ENCODE results near the gene FRMD3. TPM values are rescaled to one million over a fixed set of nuclear protein-coding genes. Genes with fewer than 3 reads are reported as not detected.

The FRMD3 gene
- total and polyA plus RNA-seq, 2 donors (not counting 1 experiment from before 2014, with no cell fraction given), result 0.19 to 0.66 TPM

DNA sequence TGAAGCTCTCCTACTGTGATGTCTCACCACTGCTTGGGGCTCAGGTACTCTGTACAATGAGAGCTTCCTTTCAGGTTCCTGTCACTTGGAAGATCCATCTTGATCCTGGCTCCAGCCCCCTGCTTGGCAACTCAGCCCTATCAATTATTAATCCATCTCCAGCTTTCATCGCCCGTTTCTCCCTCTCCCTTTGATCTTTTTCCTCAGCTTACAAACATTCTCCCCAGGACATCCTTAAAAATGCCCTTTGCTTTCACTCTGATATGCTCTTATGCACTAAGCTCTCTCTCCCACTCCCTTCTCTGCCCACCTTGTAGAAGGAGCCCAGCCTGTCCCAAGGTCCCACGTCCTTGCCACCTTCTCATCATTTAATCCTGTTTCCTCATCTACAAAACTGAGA lies 109.0 kb downstream of the FRMD3 start:
- H3K36me3 ChIP-seq (ENCODE audit: control insufficient read depth, insufficient read depth, low read length), result no peaks in the 10 kb centered on the region
- DNase-seq (ENCODE audit: low read depth in 2 of 2), result no peak
- H3K9ac ChIP-seq (ENCODE audit: insufficient read depth, low read length), result no peak overlapping the region
- H3K4me1 ChIP-seq (ENCODE audit: control insufficient read depth, extremely low read depth, insufficient read depth, low read length), result no peaks in the 10 kb centered on the region
- no peak for TF ChIP-seq EZH2 (IDR thresholded peaks at IDR 0.05; ENCODE audit: low read length, missing control alignments)
- TF ChIP-seq, protein P1, sequence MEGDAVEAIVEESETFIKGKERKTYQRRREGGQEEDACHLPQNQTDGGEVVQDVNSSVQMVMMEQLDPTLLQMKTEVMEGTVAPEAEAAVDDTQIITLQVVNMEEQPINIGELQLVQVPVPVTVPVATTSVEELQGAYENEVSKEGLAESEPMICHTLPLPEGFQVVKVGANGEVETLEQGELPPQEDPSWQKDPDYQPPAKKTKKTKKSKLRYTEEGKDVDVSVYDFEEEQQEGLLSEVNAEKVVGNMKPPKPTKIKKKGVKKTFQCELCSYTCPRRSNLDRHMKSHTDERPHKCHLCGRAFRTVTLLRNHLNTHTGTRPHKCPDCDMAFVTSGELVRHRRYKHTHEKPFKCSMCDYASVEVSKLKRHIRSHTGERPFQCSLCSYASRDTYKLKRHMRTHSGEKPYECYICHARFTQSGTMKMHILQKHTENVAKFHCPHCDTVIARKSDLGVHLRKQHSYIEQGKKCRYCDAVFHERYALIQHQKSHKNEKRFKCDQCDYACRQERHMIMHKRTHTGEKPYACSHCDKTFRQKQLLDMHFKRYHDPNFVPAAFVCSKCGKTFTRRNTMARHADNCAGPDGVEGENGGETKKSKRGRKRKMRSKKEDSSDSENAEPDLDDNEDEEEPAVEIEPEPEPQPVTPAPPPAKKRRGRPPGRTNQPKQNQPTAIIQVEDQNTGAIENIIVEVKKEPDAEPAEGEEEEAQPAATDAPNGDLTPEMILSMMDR (conservative IDR thresholded peaks at IDR 0.05 in 1 of 2, IDR thresholded peaks at IDR 0.05 in 1 of 2; ENCODE audit: low read depth in 1 of 2, low read length in 2 of 2), result no peak
- no peaks in the 10 kb centered on the region for H4K20me1 ChIP-seq (ENCODE audit: control insufficient read depth, extremely low read depth, insufficient read depth, low read length)
- H3K27me3 ChIP-seq (ENCODE audit: control insufficient read depth, insufficient read depth, low read length), result no peaks in the 10 kb centered on the region
- H3K27ac ChIP-seq (ENCODE audit: insufficient read depth, low read length), result no peak overlapping the region
- no peak overlapping the region for H2AFZ ChIP-seq (ENCODE audit: low read length)
- H3K9me3 ChIP-seq (ENCODE audit: control insufficient read depth, insufficient read depth, low read depth, low read length), result no peaks in the 10 kb centered on the region
- no peak overlapping the region for H3K4me2 ChIP-seq (ENCODE audit: extremely low read depth, insufficient read depth, low read length)
- no peak overlapping the region for H3K4me3 ChIP-seq (replicated peaks in 1 of 4; ENCODE audit: control extremely low read depth in 1 of 4, insufficient read depth in 1 of 4, low read depth in 3 of 4, low read length in 4 of 4)
- no peaks in the 10 kb centered on the region for H3K79me2 ChIP-seq (ENCODE audit: control insufficient read depth, insufficient read depth, low read length)

DNA sequence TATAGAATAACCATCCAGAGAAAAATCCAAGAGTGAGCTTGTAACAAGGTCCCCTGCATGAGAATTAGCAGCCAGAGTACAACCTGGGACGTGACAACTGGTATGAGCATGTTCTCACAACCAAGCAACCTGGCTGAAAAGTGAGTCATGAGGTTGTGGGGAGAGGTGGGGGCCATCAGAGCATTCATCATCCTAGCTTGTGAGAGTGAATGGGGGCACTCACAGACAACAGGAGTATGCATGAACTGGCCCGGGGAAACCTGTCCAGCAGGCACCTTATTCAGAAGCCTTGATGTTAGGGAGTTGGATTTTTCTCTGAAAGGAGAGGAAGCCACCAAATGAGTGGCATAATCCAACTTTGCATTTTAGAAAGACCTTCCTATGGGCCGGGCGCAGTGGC lies 113.0 kb downstream of the FRMD3 start:
- no peak for DNase-seq (ENCODE audit: low read depth in 2 of 2)
- Histone ChIP-seq H3K27ac (ENCODE audit: insufficient read depth, low read length) (no peak overlapping the region), H2AFZ (ENCODE audit: low read length) (no peak overlapping the region), H3K9ac (ENCODE audit: insufficient read depth, low read length) (no peak overlapping the region), H3K79me2 (ENCODE audit: control insufficient read depth, insufficient read depth, low read length) (no peaks in the 10 kb centered on the region), H3K4me1 (ENCODE audit: control insufficient read depth, extremely low read depth, insufficient read depth, low read length) (no peaks in the 10 kb centered on the region), H3K27me3 (ENCODE audit: control insufficient read depth, insufficient read depth, low read length) (no peaks in the 10 kb centered on the region), H4K20me1 (ENCODE audit: control insufficient read depth, extremely low read depth, insufficient read depth, low read length) (no peaks in the 10 kb centered on the region), H3K36me3 (ENCODE audit: control insufficient read depth, insufficient read depth, low read length) (no peaks in the 10 kb centered on the region), H3K4me3 (replicated peaks in 1 of 4; ENCODE audit: control extremely low read depth in 1 of 4, insufficient read depth in 1 of 4, low read depth in 3 of 4, low read length in 4 of 4) (no peak overlapping the region), H3K4me2 (ENCODE audit: extremely low read depth, insufficient read depth, low read length) (no peak overlapping the region), H3K9me3 (ENCODE audit: control insufficient read depth, insufficient read depth, low read depth, low read length) (no peaks in the 10 kb centered on the region)
- TF ChIP-seq EZH2 (IDR thresholded peaks at IDR 0.05; ENCODE audit: low read length, missing control alignments), result no peak
- TF ChIP-seq, protein P1 (conservative IDR thresholded peaks at IDR 0.05 in 1 of 2, IDR thresholded peaks at IDR 0.05 in 1 of 2; ENCODE audit: low read depth in 1 of 2, low read length in 2 of 2), result no peak

DNA sequence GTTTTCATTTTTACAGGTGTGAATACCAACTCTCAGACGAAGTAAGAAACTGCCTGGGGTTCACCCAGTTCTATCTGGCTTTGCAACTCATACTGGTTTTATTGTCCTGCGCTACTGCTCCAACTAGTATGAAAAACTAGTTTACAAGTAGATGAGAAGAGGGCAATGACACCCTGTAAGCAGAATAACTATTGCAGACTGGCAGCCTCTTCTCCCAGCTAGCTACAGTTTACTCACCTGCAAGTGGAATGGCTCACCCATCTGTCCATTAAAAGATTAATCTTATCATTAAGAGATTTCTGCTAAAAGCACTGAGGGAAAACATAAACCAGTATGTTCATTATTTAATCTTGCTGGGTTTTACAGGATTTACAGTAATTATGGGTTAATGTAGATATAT lies 113.4 kb downstream of the FRMD3 start:
- H3K4me2 ChIP-seq (ENCODE audit: extremely low read depth, insufficient read depth, low read length), result no peak overlapping the region
- no peaks in the 10 kb centered on the region for H3K27me3 ChIP-seq (ENCODE audit: control insufficient read depth, insufficient read depth, low read length)
- TF ChIP-seq, protein P1 (conservative IDR thresholded peaks at IDR 0.05 in 1 of 2, IDR thresholded peaks at IDR 0.05 in 1 of 2; ENCODE audit: low read depth in 1 of 2, low read length in 2 of 2), result no peak
- no peak for TF ChIP-seq EZH2 (IDR thresholded peaks at IDR 0.05; ENCODE audit: low read length, missing control alignments)
- DNase-seq (ENCODE audit: low read depth in 2 of 2), result no peak
- no peak overlapping the region for H3K9ac ChIP-seq (ENCODE audit: insufficient read depth, low read length)
- no peak overlapping the region for H3K27ac ChIP-seq (ENCODE audit: insufficient read depth, low read length)
- H4K20me1 ChIP-seq (ENCODE audit: control insufficient read depth, extremely low read depth, insufficient read depth, low read length), result no peaks in the 10 kb centered on the region
- H3K79me2 ChIP-seq (ENCODE audit: control insufficient read depth, insufficient read depth, low read length), result no peaks in the 10 kb centered on the region
- H3K4me1 ChIP-seq (ENCODE audit: control insufficient read depth, extremely low read depth, insufficient read depth, low read length), result no peaks in the 10 kb centered on the region
- H3K9me3 ChIP-seq (ENCODE audit: control insufficient read depth, insufficient read depth, low read depth, low read length), result no peaks in the 10 kb centered on the region
- H2AFZ ChIP-seq (ENCODE audit: low read length), result no peak overlapping the region
- no peak overlapping the region for H3K4me3 ChIP-seq (replicated peaks in 1 of 4; ENCODE audit: control extremely low read depth in 1 of 4, insufficient read depth in 1 of 4, low read depth in 3 of 4, low read length in 4 of 4)
- no peaks in the 10 kb centered on the region for H3K36me3 ChIP-seq (ENCODE audit: control insufficient read depth, insufficient read depth, low read length)

Measured in fibroblast of lung (primary cell).